GM15510 (cell line): Measurements from ENCODE around the gene SART3.

Experiments
- POLR2A ChIP-seq: IDR thresholded peaks from 3 replicates; pipeline ENCODE4 v1.6.1; 2011; ENCODE audit warnings: borderline replicate concordance; ENCODE audit not compliant: insufficient read length; ENCODE audit errors: extremely low read depth

The SART3 gene

DNA sequence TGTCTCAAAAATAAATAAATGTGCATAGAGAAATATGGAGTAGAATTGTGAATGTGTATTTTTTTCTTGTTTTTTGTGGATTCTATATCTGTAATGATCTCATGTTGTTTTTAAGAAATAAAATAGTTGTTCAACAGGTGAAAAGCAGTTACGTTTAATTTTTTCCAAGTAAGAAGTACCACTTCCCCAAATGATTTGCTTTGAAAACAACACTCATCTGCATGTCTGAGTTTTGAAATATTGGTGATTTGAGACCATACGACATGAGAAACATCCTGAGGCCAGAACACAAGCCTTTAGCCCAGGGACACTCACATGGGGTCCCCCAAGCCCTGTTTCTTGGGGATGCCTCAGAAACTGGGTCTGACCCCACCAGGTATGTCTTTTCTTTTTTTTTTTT is 50.1 kb downstream of the SART3 start:
- TF ChIP-seq POLR2A: no peak

DNA sequence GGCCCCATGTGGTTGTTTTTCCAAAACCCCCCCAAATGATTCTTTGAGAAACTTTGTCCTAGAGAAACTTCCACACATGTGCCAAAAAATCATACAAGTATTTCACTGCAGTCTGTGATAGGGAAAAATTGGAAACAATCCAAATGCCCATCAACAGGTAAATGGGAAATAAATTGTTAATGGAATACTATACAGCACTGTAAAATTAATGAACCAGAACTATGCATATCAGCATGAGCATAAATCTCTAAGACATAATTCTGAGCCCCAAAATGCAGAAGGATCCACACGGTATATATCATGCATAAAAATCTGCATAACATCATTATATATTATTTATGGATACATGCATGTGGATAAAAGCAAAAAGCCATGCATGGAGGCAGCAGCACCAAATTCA is 51.2 kb downstream of the SART3 start:
- no peak for TF ChIP-seq POLR2A

DNA sequence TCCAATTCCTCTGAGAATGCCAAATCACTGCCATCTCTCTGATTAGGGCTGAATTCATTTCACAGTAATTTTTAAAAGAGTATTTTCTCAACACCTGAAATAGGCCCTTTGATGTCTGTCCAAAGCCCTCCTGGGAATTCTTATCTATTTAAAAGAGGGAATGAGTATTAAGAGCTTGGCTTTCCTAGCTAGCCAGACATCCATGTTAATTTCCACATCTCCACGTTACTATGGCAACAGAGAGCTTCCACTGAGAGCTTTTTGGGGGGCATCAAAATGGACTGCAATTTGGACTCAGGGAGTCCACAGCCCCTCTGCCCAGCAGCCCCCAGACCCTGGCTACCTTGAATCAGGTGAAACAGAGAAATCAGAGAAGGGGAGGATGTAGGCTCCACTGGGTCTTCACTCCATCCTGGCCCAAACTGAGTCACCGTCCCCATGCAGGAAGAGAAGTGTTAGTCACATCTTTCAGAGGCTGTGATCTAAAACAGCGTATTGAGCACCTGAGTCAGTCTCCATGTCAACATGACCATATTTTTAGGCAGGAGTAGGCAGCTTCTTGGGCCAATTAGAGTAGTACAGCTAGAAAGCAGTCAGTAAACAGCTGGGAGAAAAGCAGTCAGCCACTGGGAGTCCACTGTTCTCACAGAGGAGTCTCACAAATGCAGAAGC is 52.9 kb downstream of the SART3 start:
- no peak for TF ChIP-seq POLR2A

DNA sequence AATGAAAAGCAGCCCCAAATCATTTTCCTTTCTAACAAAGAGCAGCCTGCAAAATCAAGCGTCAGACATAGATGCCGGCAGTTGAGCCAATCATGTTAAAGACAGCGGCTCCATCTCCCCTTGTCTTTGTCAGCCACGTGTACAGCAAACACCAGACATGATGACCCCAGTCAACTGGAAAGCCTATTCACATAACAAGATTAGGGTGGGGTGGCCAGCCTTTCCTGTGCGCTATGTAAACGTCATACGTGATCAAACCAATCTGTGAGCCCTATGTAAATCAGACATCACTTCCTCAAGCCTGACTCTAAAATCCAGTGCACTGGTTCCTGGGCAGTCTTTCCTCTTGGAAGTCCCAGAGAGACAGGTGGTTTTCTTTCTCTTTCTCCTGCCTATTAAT is 55.8 kb downstream of the SART3 start:
- TF ChIP-seq POLR2A: no peak

DNA sequence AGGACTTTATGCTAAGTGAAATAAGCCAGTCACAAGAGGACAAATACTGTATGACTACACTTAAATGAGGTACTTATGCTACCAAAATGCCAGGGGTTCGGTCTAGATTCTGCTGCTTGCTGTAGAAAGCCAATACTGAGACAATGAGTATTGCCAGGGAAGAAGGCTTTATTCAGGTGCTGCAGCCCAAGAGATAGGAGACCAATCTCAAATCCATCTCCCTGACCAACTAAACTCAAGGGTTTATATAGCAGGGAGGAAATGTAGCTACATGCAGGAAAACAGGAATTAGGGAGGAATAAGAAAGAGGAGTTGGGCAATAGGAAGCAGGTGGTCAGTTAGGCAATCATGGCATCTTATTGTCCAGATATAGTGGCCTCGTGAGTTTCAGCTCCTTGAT is 58.1 kb downstream of the SART3 start:
- TF ChIP-seq POLR2A: no peak

DNA sequence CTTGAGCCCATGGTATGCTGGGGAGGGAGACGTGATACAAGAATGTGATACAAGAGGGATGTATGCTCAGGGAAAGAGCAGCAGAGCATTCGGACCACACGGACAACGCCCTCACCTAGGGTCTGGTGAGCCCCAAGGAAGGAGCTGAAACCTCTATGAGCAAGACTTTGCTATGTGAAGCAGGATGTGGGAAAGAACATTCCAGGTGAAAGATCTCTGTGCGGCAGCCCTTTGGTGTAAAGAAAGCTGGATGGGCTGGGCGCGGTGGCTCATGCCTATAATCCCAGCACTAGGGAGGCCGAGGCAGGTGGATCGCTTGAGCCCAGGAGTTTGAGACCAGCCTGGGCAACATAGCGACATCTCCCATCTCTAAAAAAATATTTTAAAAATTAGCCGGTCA is 62.8 kb downstream of the SART3 start:
- no peak for TF ChIP-seq POLR2A

DNA sequence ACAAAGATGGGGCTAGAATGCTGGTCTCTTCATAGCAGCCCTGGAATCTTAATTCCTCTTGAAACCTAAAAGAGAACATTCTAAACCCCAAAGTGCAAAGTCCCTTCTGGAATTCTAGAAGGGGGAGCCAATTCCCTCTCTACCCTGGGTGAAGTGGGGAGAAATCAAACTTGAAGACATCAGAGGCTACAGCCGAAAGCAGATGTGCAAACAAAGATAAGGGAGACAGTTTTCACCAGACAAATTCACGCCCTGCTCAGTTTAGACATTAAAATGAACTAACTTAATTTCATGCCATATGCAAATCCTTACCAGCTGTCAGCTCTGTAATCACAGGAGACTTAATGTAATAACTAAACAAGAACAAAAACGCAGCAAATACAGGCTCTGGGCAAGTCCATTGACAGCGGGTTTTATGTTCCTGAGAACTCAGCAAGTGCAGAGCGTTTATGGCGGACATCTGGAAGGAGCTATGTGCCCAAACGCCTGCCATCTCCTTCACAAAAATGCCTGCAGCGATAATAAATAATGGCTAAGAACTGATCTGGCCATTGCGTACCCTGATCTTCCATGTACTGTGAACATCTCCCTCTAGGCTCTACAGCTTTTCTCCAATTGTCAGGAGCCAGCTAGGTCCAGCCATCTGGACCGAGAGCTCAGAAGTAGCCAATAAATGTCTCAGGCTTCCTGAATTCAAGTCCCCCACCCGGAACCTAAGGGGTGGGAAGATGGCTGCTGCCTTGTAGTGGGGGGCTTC is 65.0 kb downstream of the SART3 start:
- TF ChIP-seq POLR2A: no peak

DNA sequence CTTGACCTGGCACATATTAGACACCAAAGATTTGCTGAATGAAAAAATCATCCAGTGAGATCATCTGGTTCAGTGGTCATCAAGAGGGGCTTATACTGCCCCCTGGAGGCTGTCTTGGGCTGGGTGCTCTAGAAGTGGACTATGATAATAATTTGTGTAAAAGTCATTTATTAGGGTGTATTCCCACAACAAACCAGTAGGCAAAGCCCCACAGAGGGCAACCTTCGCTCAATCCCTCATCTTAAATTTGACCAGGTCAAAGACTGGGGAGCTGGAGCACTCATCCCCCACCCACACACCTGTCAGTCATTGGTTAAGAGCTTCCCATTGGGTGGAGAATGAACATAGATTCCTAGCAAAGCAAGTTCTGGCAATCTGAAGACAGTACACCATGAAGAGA is 65.9 kb downstream of the SART3 start:
- no peak for TF ChIP-seq POLR2A

DNA sequence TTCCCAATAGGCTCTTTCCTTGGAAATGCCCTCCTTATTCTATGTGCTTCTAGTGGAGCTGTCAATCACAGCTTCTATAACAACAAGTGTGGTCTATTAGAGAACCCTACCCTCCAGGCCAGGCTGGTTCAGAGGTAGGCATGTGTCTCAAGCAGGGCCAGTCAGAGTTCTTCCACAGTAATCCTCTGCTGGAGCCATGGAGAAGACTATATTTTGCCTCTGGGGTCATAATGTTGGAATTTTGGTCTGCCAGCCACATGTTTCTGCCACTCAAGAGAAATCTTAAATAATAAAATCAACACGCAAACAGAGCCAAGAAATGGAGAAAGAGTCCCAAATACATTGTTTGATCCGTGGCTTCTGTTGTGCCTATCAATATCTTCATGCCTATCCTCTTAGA is 69.7 kb downstream of the SART3 start:
- no peak for TF ChIP-seq POLR2A

DNA sequence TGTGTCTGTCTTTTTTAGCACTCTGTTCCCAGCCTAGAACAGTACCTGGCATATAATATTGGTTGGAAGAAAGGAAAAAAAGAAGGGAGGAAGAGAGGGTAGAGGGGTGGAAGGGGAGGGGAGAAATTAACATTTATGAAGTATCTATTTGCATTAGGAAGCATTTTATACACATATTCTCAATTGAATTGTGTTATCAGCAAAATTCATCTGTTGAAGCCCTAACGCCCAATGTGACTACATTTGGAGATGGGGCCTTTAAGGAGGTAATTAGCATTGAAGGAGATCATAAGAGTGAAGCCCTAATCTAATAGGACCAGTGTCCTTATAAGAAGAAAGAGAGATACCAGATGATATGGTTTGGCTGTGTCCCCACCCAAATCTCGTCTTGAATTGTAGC is 76.1 kb downstream of the SART3 start:
- TF ChIP-seq POLR2A: no peak

DNA sequence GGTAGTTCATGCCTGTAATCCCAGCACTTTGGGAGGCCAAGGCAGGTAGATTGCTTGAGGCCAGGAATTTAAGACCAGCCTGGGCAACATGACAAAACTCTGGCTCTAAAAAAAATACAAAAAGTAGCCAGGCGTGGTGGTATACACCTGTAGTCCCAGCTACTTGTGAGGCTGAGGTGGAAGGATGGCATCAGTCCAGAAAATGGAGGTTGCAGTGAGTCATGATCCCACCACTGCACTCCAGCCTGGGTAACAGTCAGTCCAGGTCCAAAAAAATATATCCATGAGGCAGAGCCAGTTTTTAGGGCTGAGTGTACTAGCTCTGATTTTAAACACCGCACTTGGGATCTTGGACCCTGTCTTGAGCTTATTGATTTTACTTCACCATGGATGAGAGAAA is 76.5 kb downstream of the SART3 start:
- TF ChIP-seq POLR2A: no peak

DNA sequence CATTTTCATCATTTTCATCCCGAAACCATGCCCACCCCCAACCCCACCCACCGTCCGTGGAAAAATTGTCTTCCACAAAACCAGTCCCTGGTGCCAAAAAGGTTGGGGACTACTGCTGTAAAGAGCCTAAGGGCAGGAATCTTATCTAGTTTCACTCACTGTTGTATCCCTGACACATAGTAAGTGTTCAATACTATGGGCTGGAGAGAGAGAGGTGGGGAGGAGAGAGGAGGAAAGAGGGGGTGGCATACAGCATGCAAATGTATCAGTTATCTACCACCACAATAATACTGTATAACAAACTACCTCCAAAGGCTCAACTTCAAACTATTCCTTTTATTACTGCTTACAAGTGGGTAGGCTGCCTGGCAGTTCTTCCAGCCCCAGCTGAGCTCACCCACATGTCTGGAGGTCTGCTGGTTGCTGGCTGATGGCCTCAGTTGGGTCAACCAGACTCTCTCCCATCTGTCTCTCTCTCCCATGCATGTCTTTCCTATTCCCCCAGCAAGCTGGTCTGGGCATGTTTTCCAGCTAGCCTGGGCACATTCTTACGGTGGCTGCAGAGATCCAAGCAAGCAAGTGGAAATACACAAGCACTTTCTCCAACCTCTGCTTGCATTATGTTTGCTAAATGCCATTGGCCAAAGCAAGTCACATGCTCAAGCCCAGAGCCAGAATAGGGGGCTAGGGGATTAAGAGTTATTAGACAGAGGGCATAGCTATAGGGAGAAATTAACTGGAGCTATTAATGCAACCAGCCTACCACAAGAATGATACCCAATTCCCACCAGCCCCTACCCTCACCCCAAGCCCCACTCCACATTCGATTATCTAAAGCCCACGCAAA is 77.5 kb downstream of the SART3 start:
- TF ChIP-seq POLR2A: no peak

DNA sequence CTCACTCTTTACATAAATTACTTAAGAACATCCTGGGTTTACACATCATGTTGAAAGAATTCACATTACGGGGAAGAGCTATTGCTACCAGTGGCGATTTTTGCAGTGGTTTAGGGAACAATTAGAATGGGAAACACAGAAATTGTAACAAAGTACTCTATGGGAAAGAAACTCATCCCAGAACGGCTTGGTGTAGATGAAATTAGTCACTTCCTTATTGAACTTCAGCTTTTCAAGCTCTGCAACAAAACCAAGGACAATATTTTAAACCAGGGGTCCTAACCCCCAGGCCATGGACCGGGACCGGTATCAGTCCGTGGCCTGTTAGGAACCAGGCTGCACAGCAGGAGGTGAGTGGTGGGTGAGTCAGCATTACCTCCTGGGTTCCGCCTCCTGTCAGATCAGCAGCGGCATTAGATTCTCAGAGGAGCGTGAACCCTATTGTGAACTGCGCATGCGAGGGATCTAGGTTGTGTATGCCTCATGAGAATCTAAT is 78.2 kb downstream of the SART3 start:
- no peak for TF ChIP-seq POLR2A

DNA sequence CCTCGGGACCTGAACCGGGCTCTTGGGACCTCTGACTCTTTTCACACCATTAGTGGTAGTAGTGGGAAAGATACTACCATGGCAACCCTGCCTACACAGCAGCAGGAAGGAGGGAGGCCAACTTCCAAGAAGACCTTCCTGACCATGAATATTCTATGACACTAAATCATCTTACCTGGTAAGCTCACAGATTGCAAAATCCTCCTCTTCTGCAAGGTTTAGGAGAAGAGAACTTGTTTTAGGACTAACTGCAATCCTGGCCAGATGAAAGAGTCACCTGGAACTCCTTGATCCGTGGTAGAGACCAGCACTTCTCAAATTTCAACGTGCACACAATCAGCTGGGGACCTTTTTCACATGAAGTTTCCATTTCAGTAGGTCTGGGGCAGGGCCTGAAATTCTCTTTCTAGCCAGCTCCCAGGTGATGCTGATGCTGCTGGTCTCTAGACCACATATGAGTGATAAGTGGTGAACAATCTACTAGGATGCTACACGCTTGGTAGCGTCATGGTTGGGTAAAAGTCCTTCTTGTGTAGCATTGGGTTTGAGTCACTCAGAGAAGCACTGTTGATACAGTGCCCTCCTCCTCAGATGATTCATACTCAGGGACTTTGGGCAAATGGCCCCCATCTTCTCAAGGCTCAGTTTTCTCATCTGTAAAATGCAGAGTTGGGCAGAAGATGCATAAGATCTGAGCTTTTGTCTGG is 81.5 kb downstream of the SART3 start:
- no peak for TF ChIP-seq POLR2A
